ENCODE data around the gene OR6Q1.

The OR6Q1 gene

GRCh38 chr11:58028687-58029411, 1.9 kb upstream of the OR6Q1 start:
- no peak overlapping the region for H3K4me3 ChIP-seq
- peak overlapping the region in 1 of 2 donors; percentile 47 for H3K27ac ChIP-seq
- no peak for DNase-seq (ENCODE audit: low spot score)
- no peak for TF ChIP-seq CTCF (IDR thresholded peaks at IDR 0.05)

- no peak overlapping the region for H3K27ac ChIP-seq
- no peak overlapping the region for H3K4me3 ChIP-seq
- DNase-seq (ENCODE audit: low spot score): no peak
- no peak for TF ChIP-seq CTCF (IDR thresholded peaks at IDR 0.05)
Measured at GRCh38 chr11:58034471-58034870, 3.7 kb downstream of the OR6Q1 start.

GRCh38 chr11:58039589-58039988, 8.8 kb downstream of the OR6Q1 start:
- Histone ChIP-seq H3K27ac (no peak overlapping the region), H3K4me3 (no peak overlapping the region)
- no peak for TF ChIP-seq CTCF (IDR thresholded peaks at IDR 0.05)
- DNase-seq (ENCODE audit: low spot score): no peak

- H3K27ac ChIP-seq: no peak overlapping the region
- DNase-seq (ENCODE audit: low spot score): no peak
- H3K4me3 ChIP-seq: no peak overlapping the region
- no peak for TF ChIP-seq CTCF (IDR thresholded peaks at IDR 0.05)
Measured at GRCh38 chr11:58043379-58043778, 12.6 kb downstream of the OR6Q1 start.

- H3K4me3 ChIP-seq: no peak overlapping the region
- TF ChIP-seq CTCF (IDR thresholded peaks at IDR 0.05): no peak
- no peak overlapping the region for H3K27ac ChIP-seq
- DNase-seq (ENCODE audit: low spot score): no peak
Measured at GRCh38 chr11:58046231-58046630, 15.5 kb downstream of the OR6Q1 start.

- H3K27ac ChIP-seq: no peak overlapping the region
- TF ChIP-seq CTCF (IDR thresholded peaks at IDR 0.05): no peak
- H3K4me3 ChIP-seq: no peak overlapping the region
- no peak for DNase-seq (ENCODE audit: low spot score)
Measured at GRCh38 chr11:58047818-58048217, 17.1 kb downstream of the OR6Q1 start.

GRCh38 chr11:58055806-58056401, 25.2 kb downstream of the OR6Q1 start:
- no peak overlapping the region for H3K27ac ChIP-seq
- DNase-seq (ENCODE audit: low spot score): no peak
- no peak for TF ChIP-seq CTCF (IDR thresholded peaks at IDR 0.05)
- no peak overlapping the region for H3K4me3 ChIP-seq

Data from coronary artery (tissue), 2 donors.